Gastrocnemius medialis (tissue), 4 donors: Measurements from ENCODE around the gene CHCHD3. TPM values are rescaled to one million over a fixed set of nuclear protein-coding genes. Genes with fewer than 3 reads are reported as not detected.

Experiments used
- ATAC-seq, 2 donors: fragments of 150-250 bp; one replicate each; pipeline ENCODE4 v1.9.1; 2016
- DNase-seq, 2 donors: peaks; one replicate each; pipeline ENCODE4 v3.0.0-alpha.2; 2019
- H3K27ac ChIP-seq, 4 donors: fragments of 200-600 bp; sonication (generic); 1 replicate in 1 of 4; 2 replicates in 3 of 4; pipeline ENCODE4 v1.5.1; 2016 to 2018; ENCODE audit warnings: mild to moderate bottlenecking in 2 of 4, moderate library complexity in 1 of 4
- H3K27me3 ChIP-seq, 3 donors: fragments of 200-600 bp; sonication (generic) in 2 of 3; 1 replicate in 1 of 3; 2 replicates in 2 of 3; pipeline versions ENCODE4 v1.5.1 to v1.6.0; 2016 to 2019; ENCODE audit warnings: mild to moderate bottlenecking in 1 of 3, moderate library complexity in 1 of 3
- H3K36me3 ChIP-seq, 2 donors: fragments of 200-600 bp; sonication (generic) in 1 of 2; one replicate each; pipeline ENCODE4 v1.5.1; 2017 to 2018
- H3K4me1 ChIP-seq, 2 donors: fragments of 200-600 bp; sonication (generic) in 1 of 2; one replicate each; pipeline ENCODE4 v1.5.1; 2016 to 2017; ENCODE audit warnings: mild to moderate bottlenecking in 2 of 2
- H3K4me3 ChIP-seq, 4 donors: fragments of 200-600 bp; sonication (generic) in 3 of 4; 1 replicate in 1 of 4; 2 replicates in 3 of 4; pipeline ENCODE4 v1.5.1; 2016 to 2019; ENCODE audit warnings: mild to moderate bottlenecking in 2 of 4
- H3K9me3 ChIP-seq, 3 donors: fragments of 200-600 bp; sonication (generic) in 2 of 3; 1 replicate in 1 of 3; 2 replicates in 2 of 3; pipeline ENCODE4 v1.5.1; 2016 to 2019
- POLR2A ChIP-seq, 2 donors: fragments of 450-650 bp; IDR thresholded peaks; one replicate each; pipeline ENCODE4 v1.6.1; 2017; ENCODE audit warnings: antibody characterized with exemption in 2 of 2, mild to moderate bottlenecking in 2 of 2, moderate library complexity in 2 of 2
- in situ Hi-C, 4 donors: fragments of 200-750 bp; cut with MboI; loops; one replicate each; pipeline versions ENCODE4 v1.15.0 to v1.8.0; 2017; ENCODE audit warnings: low sequenced_read_pairs in 4 of 4
- intact Hi-C: fragments of 100-400 bp; cut with DNase I; formaldehyde crosslinking; loops from one replicate; pipeline ENCODE4 v1.15.1; 2023; ENCODE audit warnings: low total_unique reads
- total RNA-seq, 4 donors: library from RNA; depleted of rRNA; stranded (reverse); fragments of >200 nt; gene quantifications; one replicate each; pipeline versions ENCODE4 v1.1.0 to v1.2.3, GENCODE V29; 2016
- TF ChIP-seq, protein P1 (sequence below), 5 experiments: fragments of 450-650 bp in 3 of 5; fragments of 200-600 bp in 2 of 5; sonication (generic) in 2 of 5; IDR thresholded peaks in 4 of 5; conservative IDR thresholded peaks in 1 of 5; 1 replicate in 4 of 5; 2 replicates in 1 of 5; pipeline ENCODE4 v1.5.1; 2016 to 2019; ENCODE audit warnings: antibody characterized with exemption in 5 of 5, mild to moderate bottlenecking in 3 of 5, moderate library complexity in 3 of 5

The CHCHD3 gene
- total RNA-seq, 4 donors from 2014 or later: 110 to 177 (median 131) TPM

GRCh38 chr7:133001727-133002126 is 80.2 kb downstream of the CHCHD3 start:
- H3K4me1 ChIP-seq: peaks cover 36 to 55% of the 10 kb centered on the region in 2 donors
- DNase-seq (no peak), ATAC-seq (no peak)
- H3K27me3 ChIP-seq: no peaks in the 10 kb centered on the region
- H3K4me3 ChIP-seq: no peak overlapping the region
- in situ Hi-C loops (no loop called here), intact Hi-C loops (no loop called here)
- H3K27ac ChIP-seq: no peak overlapping the region
- TF ChIP-seq, protein P1, sequence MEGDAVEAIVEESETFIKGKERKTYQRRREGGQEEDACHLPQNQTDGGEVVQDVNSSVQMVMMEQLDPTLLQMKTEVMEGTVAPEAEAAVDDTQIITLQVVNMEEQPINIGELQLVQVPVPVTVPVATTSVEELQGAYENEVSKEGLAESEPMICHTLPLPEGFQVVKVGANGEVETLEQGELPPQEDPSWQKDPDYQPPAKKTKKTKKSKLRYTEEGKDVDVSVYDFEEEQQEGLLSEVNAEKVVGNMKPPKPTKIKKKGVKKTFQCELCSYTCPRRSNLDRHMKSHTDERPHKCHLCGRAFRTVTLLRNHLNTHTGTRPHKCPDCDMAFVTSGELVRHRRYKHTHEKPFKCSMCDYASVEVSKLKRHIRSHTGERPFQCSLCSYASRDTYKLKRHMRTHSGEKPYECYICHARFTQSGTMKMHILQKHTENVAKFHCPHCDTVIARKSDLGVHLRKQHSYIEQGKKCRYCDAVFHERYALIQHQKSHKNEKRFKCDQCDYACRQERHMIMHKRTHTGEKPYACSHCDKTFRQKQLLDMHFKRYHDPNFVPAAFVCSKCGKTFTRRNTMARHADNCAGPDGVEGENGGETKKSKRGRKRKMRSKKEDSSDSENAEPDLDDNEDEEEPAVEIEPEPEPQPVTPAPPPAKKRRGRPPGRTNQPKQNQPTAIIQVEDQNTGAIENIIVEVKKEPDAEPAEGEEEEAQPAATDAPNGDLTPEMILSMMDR (IDR thresholded peaks at IDR 0.05 in 4 of 5, conservative IDR thresholded peaks at IDR 0.05 in 1 of 5): no peak
- no peak for TF ChIP-seq POLR2A (IDR thresholded peaks at IDR 0.05)
- no peaks in the 10 kb centered on the region for H3K9me3 ChIP-seq
- no peaks in the 10 kb centered on the region for H3K36me3 ChIP-seq

DNA sequence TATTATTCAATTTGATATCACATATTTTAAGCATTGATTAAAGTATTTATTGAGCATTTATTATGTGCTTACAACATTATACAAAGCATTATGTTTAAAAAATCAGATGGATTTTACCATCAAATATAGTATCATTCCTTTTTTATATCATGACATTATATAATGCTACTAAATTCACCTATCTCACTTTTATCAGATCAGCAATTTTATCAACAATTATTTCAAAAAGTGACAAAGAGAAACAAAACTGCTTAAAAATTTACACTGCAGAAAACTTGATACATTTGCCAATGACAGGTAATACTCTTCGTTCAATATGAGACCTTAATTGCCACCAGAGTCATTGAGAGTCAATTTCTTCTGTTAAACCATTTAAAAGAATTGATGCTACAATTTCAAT is 82.0 kb downstream of the CHCHD3 start:
- H3K36me3 ChIP-seq: no peaks in the 10 kb centered on the region
- intact Hi-C loops (no loop called here), in situ Hi-C loops (no loop called here)
- ATAC-seq (no peak), DNase-seq (no peak)
- TF ChIP-seq, protein P1 (IDR thresholded peaks at IDR 0.05 in 4 of 5, conservative IDR thresholded peaks at IDR 0.05 in 1 of 5): no peak
- TF ChIP-seq POLR2A (IDR thresholded peaks at IDR 0.05): no peak
- H3K4me1 ChIP-seq: peaks cover 40 to 64% of the 10 kb centered on the region in 2 donors
- H3K27me3 ChIP-seq: no peaks in the 10 kb centered on the region
- H3K4me3 ChIP-seq: no peak overlapping the region
- H3K9me3 ChIP-seq: no peaks in the 10 kb centered on the region
- H3K27ac ChIP-seq: no peak overlapping the region

DNA sequence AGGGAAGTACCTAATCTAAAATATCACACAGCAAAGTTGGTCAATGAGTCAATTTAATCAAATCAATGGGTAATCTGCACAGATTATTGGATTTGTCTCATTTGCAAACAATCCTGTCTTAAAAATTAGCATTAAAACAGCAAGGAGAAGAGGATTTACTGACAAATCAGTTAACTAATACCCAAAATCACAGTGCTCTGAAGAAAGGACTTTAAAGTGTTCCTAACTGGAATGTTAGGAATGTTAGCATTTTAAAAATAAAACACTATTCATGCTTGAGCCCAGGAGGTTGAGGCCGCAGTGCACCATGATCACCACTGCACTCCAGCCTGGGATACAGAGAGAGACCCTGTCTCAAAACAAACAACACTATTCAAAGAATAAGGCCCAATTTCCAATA is 83.1 kb downstream of the CHCHD3 start:
- DNase-seq: no peak
- Histone ChIP-seq H3K4me3 (no peak overlapping the region), H3K9me3 (no peaks in the 10 kb centered on the region), H3K27me3 (no peaks in the 10 kb centered on the region), H3K4me1 (peaks cover 47 to 72% of the 10 kb centered on the region in 2 donors), H3K27ac (no peak overlapping the region), H3K36me3 (no peaks in the 10 kb centered on the region)
- TF ChIP-seq POLR2A (IDR thresholded peaks at IDR 0.05): no peak
- TF ChIP-seq, protein P1 (IDR thresholded peaks at IDR 0.05 in 4 of 5, conservative IDR thresholded peaks at IDR 0.05 in 1 of 5): no peak
- in situ Hi-C loops: no loop called here
- no peak for ATAC-seq
- intact Hi-C loops: no loop called here

DNA sequence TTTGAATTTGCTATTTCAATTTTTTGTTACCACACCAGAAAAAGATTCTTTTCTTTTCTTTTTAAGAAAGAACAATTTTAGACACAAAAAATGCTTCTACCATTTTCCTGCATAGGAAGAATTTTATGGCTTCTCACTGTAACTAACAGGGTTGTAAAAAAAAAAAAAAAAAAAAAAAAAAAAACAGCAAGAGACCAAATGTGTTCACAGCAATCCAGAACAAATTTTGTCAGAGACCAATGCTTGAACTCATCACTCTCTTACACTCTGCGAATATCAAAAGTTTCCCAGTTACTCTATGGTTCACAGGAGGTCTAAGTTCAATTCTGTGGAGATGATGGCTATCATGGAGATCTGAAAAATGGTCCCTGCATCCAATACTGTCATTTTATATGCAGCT is 84.4 kb downstream of the CHCHD3 start:
- peaks cover 37 to 60% of the 10 kb centered on the region in 2 donors for H3K4me1 ChIP-seq
- ATAC-seq (no peak), DNase-seq (no peak)
- H3K27ac ChIP-seq: no peak overlapping the region
- no peak for TF ChIP-seq POLR2A (IDR thresholded peaks at IDR 0.05)
- TF ChIP-seq, protein P1 (IDR thresholded peaks at IDR 0.05 in 4 of 5, conservative IDR thresholded peaks at IDR 0.05 in 1 of 5): no peak
- no peaks in the 10 kb centered on the region for H3K9me3 ChIP-seq
- intact Hi-C loops (no loop called here), in situ Hi-C loops (no loop called here)
- H3K36me3 ChIP-seq: no peaks in the 10 kb centered on the region
- no peak overlapping the region for H3K4me3 ChIP-seq
- H3K27me3 ChIP-seq: no peaks in the 10 kb centered on the region

DNA sequence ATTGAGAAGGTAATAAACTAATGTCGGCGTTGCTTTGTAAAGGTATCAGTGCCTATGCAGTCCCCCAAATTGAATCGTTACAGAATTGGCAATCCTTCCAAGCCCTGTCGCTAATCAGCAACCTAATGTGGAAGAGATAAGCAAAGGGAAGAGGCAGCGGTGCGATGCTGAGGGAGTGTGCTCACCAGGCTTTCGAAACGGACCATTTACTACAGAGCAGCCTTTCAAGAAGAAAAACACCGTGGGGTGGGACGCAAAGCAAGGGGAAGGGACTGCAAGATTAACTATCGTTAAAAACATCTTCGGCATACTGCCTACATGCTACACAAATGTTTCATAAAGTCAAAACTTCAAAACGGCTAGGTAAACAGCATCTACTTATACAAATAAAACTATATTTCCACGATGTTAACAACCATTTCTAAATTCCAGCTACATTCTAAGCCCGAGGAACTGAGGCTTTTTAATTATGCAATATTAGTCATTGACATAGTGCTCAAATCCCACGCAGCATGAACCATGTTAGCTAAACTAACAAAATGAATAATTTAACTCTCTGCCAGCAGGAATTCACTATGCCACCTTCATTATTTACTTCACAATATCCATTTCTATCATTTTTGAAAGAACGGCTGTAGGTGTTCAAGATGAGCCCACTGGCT is 85.2 kb downstream of the CHCHD3 start:
- H3K27ac ChIP-seq: no peak overlapping the region
- no peaks in the 10 kb centered on the region for H3K9me3 ChIP-seq
- ATAC-seq (no peak), DNase-seq (no peak)
- H3K4me3 ChIP-seq: no peak overlapping the region
- H3K36me3 ChIP-seq: no peaks in the 10 kb centered on the region
- H3K4me1 ChIP-seq: peaks cover 31 to 54% of the 10 kb centered on the region in 2 donors
- intact Hi-C loops: no loop called here
- in situ Hi-C loops: no loop called here
- H3K27me3 ChIP-seq: no peaks in the 10 kb centered on the region
- TF ChIP-seq, protein P1 (IDR thresholded peaks at IDR 0.05 in 4 of 5, conservative IDR thresholded peaks at IDR 0.05 in 1 of 5): no peak
